C4-2B (cell line): ENCODE results near the gene GRN.

Experiments used
- H3K27ac ChIP-seq: fragments of 450-650 bp; 2 replicates; pipeline ENCODE4 v1.5.1; 2017
- ZFX ChIP-seq: fragments of 450-650 bp; IDR thresholded peaks from 2 replicates; pipeline ENCODE4 v1.6.1; 2017
- TF ChIP-seq, protein P1 (sequence below): fragments of 450-650 bp; conservative IDR thresholded peaks from 2 replicates; pipeline ENCODE4 v1.5.1; 2017; ENCODE audit warnings: mild to moderate bottlenecking

GRN gene

DNA sequence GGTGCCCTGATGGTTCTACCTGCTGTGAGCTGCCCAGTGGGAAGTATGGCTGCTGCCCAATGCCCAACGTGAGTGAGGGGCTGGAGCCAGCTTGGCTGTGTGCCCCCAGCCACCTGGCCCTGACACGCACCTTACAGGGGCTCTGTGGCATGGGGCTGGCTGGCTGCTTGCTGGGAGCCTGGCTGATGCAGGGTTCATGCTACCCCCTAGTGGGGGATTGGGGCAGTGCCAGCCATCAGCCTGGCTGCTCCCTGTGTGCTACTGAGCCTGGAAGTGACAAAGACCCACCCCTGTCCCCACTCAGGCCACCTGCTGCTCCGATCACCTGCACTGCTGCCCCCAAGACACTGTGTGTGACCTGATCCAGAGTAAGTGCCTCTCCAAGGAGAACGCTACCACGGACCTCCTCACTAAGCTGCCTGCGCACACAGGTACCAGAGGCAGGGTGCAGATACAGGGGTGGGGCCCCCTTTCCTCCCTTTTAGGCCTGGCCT, 5.7 kb downstream of the GRN start:
- no peak overlapping the region for H3K27ac ChIP-seq
- TF ChIP-seq, protein P1, sequence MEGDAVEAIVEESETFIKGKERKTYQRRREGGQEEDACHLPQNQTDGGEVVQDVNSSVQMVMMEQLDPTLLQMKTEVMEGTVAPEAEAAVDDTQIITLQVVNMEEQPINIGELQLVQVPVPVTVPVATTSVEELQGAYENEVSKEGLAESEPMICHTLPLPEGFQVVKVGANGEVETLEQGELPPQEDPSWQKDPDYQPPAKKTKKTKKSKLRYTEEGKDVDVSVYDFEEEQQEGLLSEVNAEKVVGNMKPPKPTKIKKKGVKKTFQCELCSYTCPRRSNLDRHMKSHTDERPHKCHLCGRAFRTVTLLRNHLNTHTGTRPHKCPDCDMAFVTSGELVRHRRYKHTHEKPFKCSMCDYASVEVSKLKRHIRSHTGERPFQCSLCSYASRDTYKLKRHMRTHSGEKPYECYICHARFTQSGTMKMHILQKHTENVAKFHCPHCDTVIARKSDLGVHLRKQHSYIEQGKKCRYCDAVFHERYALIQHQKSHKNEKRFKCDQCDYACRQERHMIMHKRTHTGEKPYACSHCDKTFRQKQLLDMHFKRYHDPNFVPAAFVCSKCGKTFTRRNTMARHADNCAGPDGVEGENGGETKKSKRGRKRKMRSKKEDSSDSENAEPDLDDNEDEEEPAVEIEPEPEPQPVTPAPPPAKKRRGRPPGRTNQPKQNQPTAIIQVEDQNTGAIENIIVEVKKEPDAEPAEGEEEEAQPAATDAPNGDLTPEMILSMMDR, result peak; percentile 70
- TF ChIP-seq ZFX, result no peak

DNA sequence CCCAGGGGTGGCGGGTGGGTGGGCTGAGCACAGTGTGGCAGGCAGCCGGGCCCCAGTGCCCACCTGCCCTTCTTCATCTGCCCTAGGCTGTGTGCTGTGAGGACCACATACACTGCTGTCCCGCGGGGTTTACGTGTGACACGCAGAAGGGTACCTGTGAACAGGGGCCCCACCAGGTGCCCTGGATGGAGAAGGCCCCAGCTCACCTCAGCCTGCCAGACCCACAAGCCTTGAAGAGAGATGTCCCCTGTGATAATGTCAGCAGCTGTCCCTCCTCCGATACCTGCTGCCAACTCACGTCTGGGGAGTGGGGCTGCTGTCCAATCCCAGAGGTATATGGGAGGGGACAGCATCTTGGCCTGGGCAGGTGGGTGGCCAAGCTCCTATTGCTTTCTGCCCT, 6.4 kb downstream of the GRN start:
- no peak overlapping the region for H3K27ac ChIP-seq
- TF ChIP-seq ZFX, result no peak
- TF ChIP-seq, protein P1, result no peak

DNA sequence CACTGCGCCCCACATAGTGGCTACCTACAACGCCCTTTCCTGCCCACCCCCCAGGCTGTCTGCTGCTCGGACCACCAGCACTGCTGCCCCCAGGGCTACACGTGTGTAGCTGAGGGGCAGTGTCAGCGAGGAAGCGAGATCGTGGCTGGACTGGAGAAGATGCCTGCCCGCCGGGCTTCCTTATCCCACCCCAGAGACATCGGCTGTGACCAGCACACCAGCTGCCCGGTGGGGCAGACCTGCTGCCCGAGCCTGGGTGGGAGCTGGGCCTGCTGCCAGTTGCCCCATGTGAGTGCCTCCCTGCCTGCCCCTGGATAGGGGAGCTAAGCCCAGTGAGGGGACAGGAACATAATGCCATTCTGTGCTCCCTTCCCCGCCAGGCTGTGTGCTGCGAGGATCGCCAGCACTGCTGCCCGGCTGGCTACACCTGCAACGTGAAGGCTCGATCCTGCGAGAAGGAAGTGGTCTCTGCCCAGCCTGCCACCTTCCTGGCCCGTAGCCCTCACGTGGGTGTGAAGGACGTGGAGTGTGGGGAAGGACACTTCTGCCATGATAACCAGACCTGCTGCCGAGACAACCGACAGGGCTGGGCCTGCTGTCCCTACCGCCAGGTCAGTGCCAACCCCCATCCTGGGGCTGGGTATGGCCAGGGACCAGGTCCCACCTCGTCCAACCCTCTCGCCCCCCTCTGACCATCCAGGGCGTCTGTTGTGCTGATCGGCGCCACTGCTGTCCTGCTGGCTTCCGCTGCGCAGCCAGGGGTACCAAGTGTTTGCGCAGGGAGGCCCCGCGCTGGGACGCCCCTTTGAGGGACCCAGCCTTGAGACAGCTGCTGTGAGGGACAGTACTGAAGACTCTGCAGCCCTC, 7.1 kb downstream of the GRN start:
- no peak overlapping the region for H3K27ac ChIP-seq
- TF ChIP-seq ZFX, result no peak
- TF ChIP-seq, protein P1, result no peak

DNA sequence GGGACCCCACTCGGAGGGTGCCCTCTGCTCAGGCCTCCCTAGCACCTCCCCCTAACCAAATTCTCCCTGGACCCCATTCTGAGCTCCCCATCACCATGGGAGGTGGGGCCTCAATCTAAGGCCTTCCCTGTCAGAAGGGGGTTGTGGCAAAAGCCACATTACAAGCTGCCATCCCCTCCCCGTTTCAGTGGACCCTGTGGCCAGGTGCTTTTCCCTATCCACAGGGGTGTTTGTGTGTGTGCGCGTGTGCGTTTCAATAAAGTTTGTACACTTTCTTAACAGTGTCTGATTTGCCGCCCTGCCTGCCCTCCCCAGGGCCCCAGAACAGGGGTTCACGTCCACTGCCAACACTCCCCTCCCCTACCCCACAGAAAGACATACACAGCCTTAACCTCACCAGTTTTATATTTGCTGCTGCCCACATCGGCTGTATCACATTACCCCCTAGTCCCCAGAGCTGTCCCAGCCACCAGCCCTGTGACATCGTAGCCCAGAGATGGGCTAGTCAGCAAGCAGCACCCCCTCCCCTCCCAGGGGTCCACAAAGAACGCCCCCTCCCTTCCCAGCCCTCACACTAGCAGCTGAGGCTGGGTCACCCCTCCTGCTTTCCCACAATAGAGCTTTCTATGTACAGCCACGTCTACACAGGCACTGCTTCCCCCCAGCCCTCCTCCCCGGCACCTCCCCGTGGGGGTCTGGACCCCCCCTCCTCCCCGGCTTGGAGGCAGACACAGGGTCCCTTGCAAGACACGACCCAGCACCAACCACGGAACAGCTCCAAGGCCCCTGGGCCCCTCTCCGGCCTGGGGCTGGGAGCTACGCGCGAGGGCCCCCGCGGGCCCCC, 7.9 kb downstream of the GRN start:
- no peak overlapping the region for H3K27ac ChIP-seq
- no peak for TF ChIP-seq ZFX
- TF ChIP-seq, protein P1, result no peak

DNA sequence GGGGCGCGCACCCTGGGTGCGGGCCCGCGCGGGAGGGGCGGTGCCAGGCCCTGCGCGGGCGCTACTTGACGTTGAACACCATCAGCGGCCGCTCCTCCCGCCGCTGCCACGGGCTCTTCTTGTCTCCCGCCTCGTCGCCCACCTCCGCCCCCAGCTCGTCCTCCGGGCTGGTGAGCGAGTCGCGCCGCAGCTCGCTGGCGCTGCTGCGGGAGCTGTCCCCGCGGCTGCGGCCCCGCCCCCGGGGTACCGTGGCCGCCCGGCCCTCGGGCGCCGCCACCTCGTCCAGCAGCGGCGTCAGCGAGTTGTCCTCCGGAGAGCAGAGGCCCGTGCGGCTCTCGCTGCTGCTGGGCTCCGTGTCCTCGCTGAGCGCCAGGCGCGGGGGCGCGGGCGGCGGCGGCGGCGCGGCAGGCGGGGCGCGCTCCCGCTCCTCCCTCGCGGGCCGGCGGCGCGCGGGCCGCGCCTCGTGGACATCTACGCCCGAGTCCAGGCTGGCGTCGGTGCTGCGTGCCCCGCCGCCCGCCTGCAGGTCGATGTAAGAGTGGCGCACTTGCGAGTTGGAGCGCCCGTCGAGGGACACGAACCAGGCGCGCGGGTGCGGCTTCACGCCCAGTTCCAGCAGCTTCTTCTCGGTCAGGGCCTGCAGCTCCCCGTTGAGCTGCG, 8.7 kb downstream of the GRN start:
- H3K27ac ChIP-seq, result no peak overlapping the region
- TF ChIP-seq, protein P1, result no peak
- TF ChIP-seq ZFX, result no peak

DNA sequence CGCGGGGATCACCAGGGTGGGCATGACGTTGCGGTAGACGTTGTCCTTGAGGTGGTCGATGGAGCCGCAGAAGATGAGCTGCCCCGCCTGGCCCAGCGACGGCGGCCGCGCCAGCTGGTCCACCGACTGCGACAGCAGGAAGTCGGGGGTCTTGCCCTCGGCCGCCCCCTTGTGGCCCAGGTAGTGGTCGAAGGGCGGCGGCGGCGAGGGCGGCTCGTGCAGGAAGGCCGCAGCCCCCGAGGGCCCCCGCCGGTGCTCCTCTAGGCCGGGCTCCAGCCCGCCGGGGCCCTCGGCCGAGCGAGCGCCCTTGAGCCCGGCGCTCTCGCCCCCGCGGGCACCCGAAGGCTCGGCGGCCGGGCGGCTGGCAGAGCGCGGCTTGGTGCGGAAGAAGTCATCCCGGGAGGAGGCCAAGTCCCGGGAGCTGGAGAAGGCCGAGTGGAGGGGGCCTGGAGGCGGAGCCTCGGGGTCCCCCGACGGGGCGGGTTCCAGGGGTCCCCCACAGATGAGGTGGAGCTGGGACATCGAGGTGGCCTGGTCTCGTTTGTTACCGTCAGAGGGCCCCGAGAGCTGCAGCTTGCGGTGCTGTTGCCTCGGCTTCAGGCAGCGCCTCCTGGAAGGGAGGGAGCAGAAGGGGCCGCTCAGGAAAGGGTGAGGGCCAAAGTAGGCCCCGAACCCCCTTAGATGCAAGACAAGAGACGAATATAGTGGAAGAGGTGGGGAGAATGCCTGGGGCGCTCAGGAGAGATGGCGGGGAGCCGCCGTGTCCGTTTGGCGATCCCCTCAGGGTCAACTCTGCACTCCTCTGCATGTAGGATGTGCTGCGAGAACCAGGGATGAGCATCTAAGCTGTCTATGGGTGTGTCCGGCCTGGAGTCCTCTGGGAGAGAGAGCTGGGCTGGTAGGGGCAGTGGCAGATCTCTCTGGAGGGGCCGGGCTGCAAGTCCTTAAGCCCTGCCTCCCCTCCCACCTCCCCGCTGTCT, 9.8 kb downstream of the GRN start:
- no peak for TF ChIP-seq ZFX
- TF ChIP-seq, protein P1, result no peak
- H3K27ac ChIP-seq, result no peak overlapping the region
